ENCODE measurements around the gene GPR27.

The GPR27 gene

GRCh38 chr3:71733319-71733718, 20.3 kb upstream of the GPR27 start:
- Histone ChIP-seq H3K9me3 (ENCODE audit: severe bottlenecking) (no peaks in the 10 kb centered on the region), H3K4me3 (ENCODE audit: low read depth, low read length) (no peak overlapping the region), H3K27me3 (ENCODE audit: insufficient read depth, low read depth, severe bottlenecking) (no peaks in the 10 kb centered on the region), H3K36me3 (no peaks in the 10 kb centered on the region), H3K27ac (no peak overlapping the region)
- TF ChIP-seq CTCF (IDR thresholded peaks at IDR 0.05; ENCODE audit: low read depth, low read length): no peak
- DNase-seq: no peak

GRCh38 chr3:71734881-71735280, 18.8 kb upstream of the GPR27 start:
- Histone ChIP-seq H3K27ac (no peak overlapping the region), H3K36me3 (no peaks in the 10 kb centered on the region), H3K4me3 (ENCODE audit: low read depth, low read length) (no peak overlapping the region), H3K27me3 (ENCODE audit: insufficient read depth, low read depth, severe bottlenecking) (no peaks in the 10 kb centered on the region), H3K9me3 (ENCODE audit: severe bottlenecking) (no peaks in the 10 kb centered on the region)
- no peak for DNase-seq
- TF ChIP-seq CTCF (IDR thresholded peaks at IDR 0.05; ENCODE audit: low read depth, low read length): no peak

GRCh38 chr3:71742621-71743020, 11.0 kb upstream of the GPR27 start:
- H3K9me3 ChIP-seq (ENCODE audit: severe bottlenecking): peaks cover 15% of the 10 kb centered on the region
- no peak overlapping the region for H3K27ac ChIP-seq
- H3K4me3 ChIP-seq (ENCODE audit: low read depth, low read length): no peak overlapping the region
- no peaks in the 10 kb centered on the region for H3K27me3 ChIP-seq (ENCODE audit: insufficient read depth, low read depth, severe bottlenecking)
- DNase-seq: no peak
- TF ChIP-seq CTCF (IDR thresholded peaks at IDR 0.05; ENCODE audit: low read depth, low read length): no peak
- H3K36me3 ChIP-seq: no peaks in the 10 kb centered on the region

GRCh38 chr3:71744738-71745137, 8.9 kb upstream of the GPR27 start:
- H3K4me3 ChIP-seq (ENCODE audit: low read depth, low read length): no peak overlapping the region
- H3K36me3 ChIP-seq: no peaks in the 10 kb centered on the region
- peaks cover 15% of the 10 kb centered on the region for H3K9me3 ChIP-seq (ENCODE audit: severe bottlenecking)
- no peaks in the 10 kb centered on the region for H3K27me3 ChIP-seq (ENCODE audit: insufficient read depth, low read depth, severe bottlenecking)
- TF ChIP-seq CTCF (IDR thresholded peaks at IDR 0.05; ENCODE audit: low read depth, low read length): no peak
- no peak for DNase-seq
- H3K27ac ChIP-seq: no peak overlapping the region

GRCh38 chr3:71751602-71752001, 2.1 kb upstream of the GPR27 start:
- no peaks in the 10 kb centered on the region for H3K27me3 ChIP-seq (ENCODE audit: insufficient read depth, low read depth, severe bottlenecking)
- no peak overlapping the region for H3K4me3 ChIP-seq (ENCODE audit: low read depth, low read length)
- H3K36me3 ChIP-seq: no peaks in the 10 kb centered on the region
- H3K9me3 ChIP-seq (ENCODE audit: severe bottlenecking): no peaks in the 10 kb centered on the region
- no peak for DNase-seq
- TF ChIP-seq CTCF (IDR thresholded peaks at IDR 0.05; ENCODE audit: low read depth, low read length): no peak
- no peak overlapping the region for H3K27ac ChIP-seq
